Liver (tissue), 3 donors: Measurements from ENCODE around the gene UTRN.

Experiments used
- GABPA ChIP-seq, 2 donors: IDR thresholded peaks in 1 of 2; conservative IDR thresholded peaks in 1 of 2; 2 replicates each; pipeline ENCODE4 v1.6.1; 2016; ENCODE audit warnings: antibody characterized with exemption in 2 of 2, mild to moderate bottlenecking in 1 of 2, moderate library complexity in 1 of 2
- HNF4A ChIP-seq, 2 donors: conservative IDR thresholded peaks; 2 replicates each; pipeline ENCODE4 v1.6.1; 2016; ENCODE audit warnings: antibody characterized with exemption in 2 of 2, mild to moderate bottlenecking in 2 of 2
- HNF4G ChIP-seq: IDR thresholded peaks from 2 replicates; pipeline ENCODE4 v1.6.1; 2016; ENCODE audit warnings: antibody characterized with exemption
- JUND ChIP-seq, 2 donors: IDR thresholded peaks; 2 replicates each; pipeline ENCODE4 v1.6.1; 2016; ENCODE audit warnings: antibody characterized with exemption in 2 of 2
- NR2F2 ChIP-seq: IDR thresholded peaks from 2 replicates; pipeline ENCODE4 v1.6.1; 2016; ENCODE audit warnings: antibody characterized with exemption
- RAD21 ChIP-seq, 2 donors: IDR thresholded peaks; 2 replicates each; pipeline ENCODE4 v1.6.1; 2016; ENCODE audit warnings: antibody characterized with exemption in 2 of 2, mild to moderate bottlenecking in 2 of 2
- SP1 ChIP-seq: IDR thresholded peaks from 2 replicates; pipeline ENCODE4 v1.6.1; 2018; ENCODE audit warnings: antibody characterized with exemption, mild to moderate bottlenecking
- TAF1 ChIP-seq: conservative IDR thresholded peaks from 2 replicates; pipeline ENCODE4 v1.6.1; 2016; ENCODE audit warnings: antibody characterized with exemption, mild to moderate bottlenecking
- TF ChIP-seq, protein P1 (sequence below): IDR thresholded peaks from 2 replicates; pipeline ENCODE4 v1.6.1; 2016; ENCODE audit warnings: antibody characterized with exemption, mild to moderate bottlenecking
- TF ChIP-seq, protein P2 (sequence below): IDR thresholded peaks from 2 replicates; pipeline ENCODE4 v1.6.1; 2016; ENCODE audit warnings: antibody characterized with exemption
- TF ChIP-seq, protein P3 (sequence below): fragments of 150-350 bp; IDR thresholded peaks from 2 replicates; pipeline ENCODE4 v1.5.1; 2017; ENCODE audit warnings: improper control_type of control experiment, low read depth, low read length; ENCODE audit not compliant: missing input control
- TF ChIP-seq, protein P4 (sequence below): IDR thresholded peaks from 2 replicates; pipeline ENCODE4 v1.6.1; 2016; ENCODE audit warnings: antibody characterized with exemption
- donor health status: healthy.
- donor health status: healthy.

DNA sequence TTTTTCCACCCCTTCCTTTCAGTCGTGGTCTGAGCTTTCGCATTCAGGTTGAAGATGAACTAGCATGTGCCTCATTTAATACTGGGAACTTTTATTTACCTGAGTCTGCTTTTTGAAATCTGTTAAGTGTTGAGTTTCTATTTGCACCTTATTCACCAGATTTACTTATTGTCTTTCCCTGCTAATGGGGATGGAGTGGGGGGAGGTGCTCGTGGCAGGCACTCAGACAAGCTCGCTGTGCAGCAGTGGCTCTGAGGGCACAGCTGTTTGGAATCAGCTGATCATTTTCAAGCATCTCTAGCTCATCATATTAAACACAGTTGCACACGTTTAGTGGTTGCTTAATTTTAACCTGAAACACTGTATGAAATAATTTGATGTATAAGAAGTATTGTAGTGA lies 35.6 kb downstream of the UTRN start:
- TF ChIP-seq, protein P1, sequence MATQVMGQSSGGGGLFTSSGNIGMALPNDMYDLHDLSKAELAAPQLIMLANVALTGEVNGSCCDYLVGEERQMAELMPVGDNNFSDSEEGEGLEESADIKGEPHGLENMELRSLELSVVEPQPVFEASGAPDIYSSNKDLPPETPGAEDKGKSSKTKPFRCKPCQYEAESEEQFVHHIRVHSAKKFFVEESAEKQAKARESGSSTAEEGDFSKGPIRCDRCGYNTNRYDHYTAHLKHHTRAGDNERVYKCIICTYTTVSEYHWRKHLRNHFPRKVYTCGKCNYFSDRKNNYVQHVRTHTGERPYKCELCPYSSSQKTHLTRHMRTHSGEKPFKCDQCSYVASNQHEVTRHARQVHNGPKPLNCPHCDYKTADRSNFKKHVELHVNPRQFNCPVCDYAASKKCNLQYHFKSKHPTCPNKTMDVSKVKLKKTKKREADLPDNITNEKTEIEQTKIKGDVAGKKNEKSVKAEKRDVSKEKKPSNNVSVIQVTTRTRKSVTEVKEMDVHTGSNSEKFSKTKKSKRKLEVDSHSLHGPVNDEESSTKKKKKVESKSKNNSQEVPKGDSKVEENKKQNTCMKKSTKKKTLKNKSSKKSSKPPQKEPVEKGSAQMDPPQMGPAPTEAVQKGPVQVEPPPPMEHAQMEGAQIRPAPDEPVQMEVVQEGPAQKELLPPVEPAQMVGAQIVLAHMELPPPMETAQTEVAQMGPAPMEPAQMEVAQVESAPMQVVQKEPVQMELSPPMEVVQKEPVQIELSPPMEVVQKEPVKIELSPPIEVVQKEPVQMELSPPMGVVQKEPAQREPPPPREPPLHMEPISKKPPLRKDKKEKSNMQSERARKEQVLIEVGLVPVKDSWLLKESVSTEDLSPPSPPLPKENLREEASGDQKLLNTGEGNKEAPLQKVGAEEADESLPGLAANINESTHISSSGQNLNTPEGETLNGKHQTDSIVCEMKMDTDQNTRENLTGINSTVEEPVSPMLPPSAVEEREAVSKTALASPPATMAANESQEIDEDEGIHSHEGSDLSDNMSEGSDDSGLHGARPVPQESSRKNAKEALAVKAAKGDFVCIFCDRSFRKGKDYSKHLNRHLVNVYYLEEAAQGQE: no peak
- no peak for TF ChIP-seq HNF4A (conservative IDR thresholded peaks at IDR 0.05)
- TF ChIP-seq, protein P2, sequence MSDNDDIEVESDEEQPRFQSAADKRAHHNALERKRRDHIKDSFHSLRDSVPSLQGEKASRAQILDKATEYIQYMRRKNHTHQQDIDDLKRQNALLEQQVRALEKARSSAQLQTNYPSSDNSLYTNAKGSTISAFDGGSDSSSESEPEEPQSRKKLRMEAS: no peak
- TF ChIP-seq, protein P3, sequence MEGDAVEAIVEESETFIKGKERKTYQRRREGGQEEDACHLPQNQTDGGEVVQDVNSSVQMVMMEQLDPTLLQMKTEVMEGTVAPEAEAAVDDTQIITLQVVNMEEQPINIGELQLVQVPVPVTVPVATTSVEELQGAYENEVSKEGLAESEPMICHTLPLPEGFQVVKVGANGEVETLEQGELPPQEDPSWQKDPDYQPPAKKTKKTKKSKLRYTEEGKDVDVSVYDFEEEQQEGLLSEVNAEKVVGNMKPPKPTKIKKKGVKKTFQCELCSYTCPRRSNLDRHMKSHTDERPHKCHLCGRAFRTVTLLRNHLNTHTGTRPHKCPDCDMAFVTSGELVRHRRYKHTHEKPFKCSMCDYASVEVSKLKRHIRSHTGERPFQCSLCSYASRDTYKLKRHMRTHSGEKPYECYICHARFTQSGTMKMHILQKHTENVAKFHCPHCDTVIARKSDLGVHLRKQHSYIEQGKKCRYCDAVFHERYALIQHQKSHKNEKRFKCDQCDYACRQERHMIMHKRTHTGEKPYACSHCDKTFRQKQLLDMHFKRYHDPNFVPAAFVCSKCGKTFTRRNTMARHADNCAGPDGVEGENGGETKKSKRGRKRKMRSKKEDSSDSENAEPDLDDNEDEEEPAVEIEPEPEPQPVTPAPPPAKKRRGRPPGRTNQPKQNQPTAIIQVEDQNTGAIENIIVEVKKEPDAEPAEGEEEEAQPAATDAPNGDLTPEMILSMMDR: no peak
- no peak for TF ChIP-seq SP1
- TF ChIP-seq RAD21 (IDR thresholded peaks at IDR 0.05): no peak
- TF ChIP-seq, protein P4, sequence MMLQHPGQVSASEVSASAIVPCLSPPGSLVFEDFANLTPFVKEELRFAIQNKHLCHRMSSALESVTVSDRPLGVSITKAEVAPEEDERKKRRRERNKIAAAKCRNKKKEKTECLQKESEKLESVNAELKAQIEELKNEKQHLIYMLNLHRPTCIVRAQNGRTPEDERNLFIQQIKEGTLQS: no peak
- no peak for TF ChIP-seq NR2F2
- TF ChIP-seq TAF1: no peak
- TF ChIP-seq GABPA (IDR thresholded peaks at IDR 0.05 in 1 of 2, conservative IDR thresholded peaks at IDR 0.05 in 1 of 2): no peak
- no peak for TF ChIP-seq HNF4G
- TF ChIP-seq JUND (IDR thresholded peaks at IDR 0.05): no peak
